Cardiac muscle cell (in vitro differentiated cells and primary cell): Measurements from ENCODE around the gene EXOC3. TPM values are rescaled to one million over a fixed set of nuclear protein-coding genes. Genes with fewer than 3 reads are reported as not detected.

Experiments
- DNase-seq, 2 donors: peaks; one replicate each; pipeline versions ENCODE4 v3.0.0 to v3.0.0-alpha.2; 2010 to 2017; ENCODE audit warnings: low read depth in 1 of 2, low spot score in 1 of 2
- H3K27ac ChIP-seq: fragments of 200-600 bp; sonication (generic); 2 replicates; pipeline ENCODE4 v1.5.1; 2016
- H3K27me3 ChIP-seq: fragments of 200-600 bp; sonication (generic); 2 replicates; pipeline ENCODE4 v1.6.0; 2016; ENCODE audit warnings: control low read depth
- H3K36me3 ChIP-seq: fragments of 200-600 bp; sonication (generic); 2 replicates; pipeline ENCODE4 v1.5.1; 2016; ENCODE audit warnings: control low read depth
- H3K4me1 ChIP-seq: fragments of 200-600 bp; sonication (generic); 2 replicates; pipeline ENCODE4 v1.8.1; 2017; ENCODE audit warnings: low read depth, mild to moderate bottlenecking, mixed run types
- H3K4me3 ChIP-seq: fragments of 200-600 bp; sonication (generic); 2 replicates; pipeline ENCODE4 v1.5.1; 2016; ENCODE audit warnings: mild to moderate bottlenecking
- H3K9me3 ChIP-seq: fragments of 200-600 bp; sonication (generic); 2 replicates; pipeline ENCODE4 v1.5.1; 2017; ENCODE audit warnings: low read depth, mild to moderate bottlenecking, control low read depth
- CTCF ChIP-seq: IDR thresholded peaks from 2 replicates; pipeline ENCODE4 v1.5.1; 2012; ENCODE audit warnings: low read depth, mild to moderate bottlenecking, low read length
- polyA plus RNA-seq: library from polyadenylated mRNA; unstranded; fragments of >200 nt; fragmentation: Nextera tagmentation; extraction: Ambion mirVana; gene quantifications from 2 replicates; pipeline ENCODE4 v1.2.1, GENCODE V29; 2016
- total RNA-seq: library from RNA; depleted of rRNA; stranded (reverse); fragments of >200 nt; gene quantifications from 2 replicates; pipeline ENCODE4 v1.2.3, GENCODE V29; 2016

EXOC3 gene
- total and polyA plus RNA-seq, 2 experiments from 2014 or later, result 34.8 to 56.4 TPM

- Histone ChIP-seq H3K27ac (no peak overlapping the region), H3K9me3 (no peaks in the 10 kb centered on the region), H3K36me3 (no peaks in the 10 kb centered on the region), H3K27me3 (peaks cover 53% of the 10 kb centered on the region), H3K4me1 (no peaks in the 10 kb centered on the region), H3K4me3 (no peak overlapping the region)
- DNase-seq, result peak in 1 of 2 donors; percentile 7
- TF ChIP-seq CTCF, result no peak
Observed at GRCh38 chr5:497871-498509, 55.0 kb downstream of the EXOC3 start.

- no peak for TF ChIP-seq CTCF
- Histone ChIP-seq H3K9me3 (no peaks in the 10 kb centered on the region), H3K4me3 (no peak overlapping the region), H3K36me3 (no peaks in the 10 kb centered on the region), H3K4me1 (no peaks in the 10 kb centered on the region), H3K27me3 (peaks cover 38% of the 10 kb centered on the region), H3K27ac (no peak overlapping the region)
- DNase-seq, result no peak
Observed at GRCh38 chr5:499233-500209, 56.5 kb downstream of the EXOC3 start.

GRCh38 chr5:500491-500890 is 57.5 kb downstream of the EXOC3 start:
- H3K4me3 ChIP-seq, result no peak overlapping the region
- no peak overlapping the region for H3K27ac ChIP-seq
- H3K27me3 ChIP-seq, result peaks cover 31% of the 10 kb centered on the region
- TF ChIP-seq CTCF, result no peak
- no peaks in the 10 kb centered on the region for H3K36me3 ChIP-seq
- H3K9me3 ChIP-seq, result no peaks in the 10 kb centered on the region
- no peak for DNase-seq
- H3K4me1 ChIP-seq, result no peaks in the 10 kb centered on the region

GRCh38 chr5:501105-501830 is 58.3 kb downstream of the EXOC3 start:
- TF ChIP-seq CTCF, result no peak
- H3K27me3 ChIP-seq, result peaks cover 29% of the 10 kb centered on the region

GRCh38 chr5:501831-502184 is 58.8 kb downstream of the EXOC3 start:
- H3K4me3 ChIP-seq, result no peak overlapping the region

More at GRCh38 chr5:501105-501830, 58.3 kb downstream of the EXOC3 start:
- DNase-seq, result no peak
- Histone ChIP-seq H3K36me3 (no peaks in the 10 kb centered on the region), H3K27ac (no peak overlapping the region), H3K4me3 (no peak overlapping the region), H3K9me3 (no peaks in the 10 kb centered on the region), H3K4me1 (no peaks in the 10 kb centered on the region)

More at GRCh38 chr5:501831-502184, 58.8 kb downstream of the EXOC3 start:
- no peaks in the 10 kb centered on the region for H3K4me1 ChIP-seq
- H3K27me3 ChIP-seq, result peaks cover 28% of the 10 kb centered on the region
- no peak for TF ChIP-seq CTCF
- DNase-seq, result no peak
- no peaks in the 10 kb centered on the region for H3K9me3 ChIP-seq
- no peak overlapping the region for H3K27ac ChIP-seq
- H3K36me3 ChIP-seq, result no peaks in the 10 kb centered on the region
